Esophagus muscularis mucosa (tissue), 4 donors: ENCODE results near the gene SLC38A8.

ENCODE experiments used
- EP300 ChIP-seq: sonication (generic); formaldehyde crosslinking; IDR thresholded peaks from one replicate; pipeline ENCODE4 v1.6.1; 2017; ENCODE audit warnings: antibody characterized with exemption
- POLR2A ChIP-seq: fragments of 450-650 bp; IDR thresholded peaks from one replicate; pipeline ENCODE4 v1.6.1; 2017; ENCODE audit warnings: antibody characterized with exemption, moderate library complexity, mild to moderate bottlenecking, low read depth
- POLR2AphosphoS5 ChIP-seq, 2 donors: sonication (generic); formaldehyde crosslinking; IDR thresholded peaks; one replicate each; pipeline ENCODE4 v1.6.1; 2017; ENCODE audit warnings: antibody characterized with exemption in 2 of 2
- TF ChIP-seq, protein P1 (sequence below), 3 experiments: fragments of 200-600 bp in 2 of 3; fragments of 450-650 bp in 1 of 3; sonication (generic) in 2 of 3; IDR thresholded peaks; one replicate each; pipeline ENCODE4 v1.5.1; 2017 to 2019; ENCODE audit warnings: antibody characterized with exemption in 3 of 3, mild to moderate bottlenecking in 2 of 3, moderate library complexity in 1 of 3

DNA sequence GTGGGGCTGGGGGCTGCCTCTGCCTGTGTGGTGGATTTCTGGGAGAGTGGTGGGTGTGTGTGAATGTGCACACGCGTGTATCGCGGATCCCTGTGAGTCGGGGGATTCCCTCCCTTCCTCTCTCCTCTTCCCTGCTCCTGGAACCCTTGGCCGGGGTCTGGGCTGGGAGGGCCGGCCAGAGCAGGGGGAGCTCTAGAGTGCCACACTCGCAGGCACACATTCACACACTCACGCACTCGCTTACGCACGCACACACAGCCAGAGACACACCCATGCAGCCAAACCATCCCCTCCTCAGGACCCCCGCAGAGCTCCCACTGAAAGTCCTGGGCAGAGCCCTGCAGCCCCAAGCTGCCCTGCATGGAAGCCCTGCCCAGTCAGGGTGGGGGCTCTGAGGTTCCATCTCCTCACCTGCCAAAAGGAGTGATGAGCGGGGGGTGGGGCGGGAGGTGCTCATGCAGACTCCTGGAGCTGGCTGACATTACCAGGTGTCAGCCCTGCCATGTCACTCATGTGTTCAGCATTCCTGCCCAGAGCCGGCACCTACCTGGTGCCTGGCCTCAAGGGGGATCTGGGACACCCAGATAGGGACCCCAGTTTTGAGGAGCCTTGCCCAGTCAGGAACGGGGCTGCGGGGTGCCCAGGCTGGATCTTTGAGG is 72.7 kb downstream of the SLC38A8 start:
- TF ChIP-seq POLR2A = no peak
- TF ChIP-seq, protein P1, sequence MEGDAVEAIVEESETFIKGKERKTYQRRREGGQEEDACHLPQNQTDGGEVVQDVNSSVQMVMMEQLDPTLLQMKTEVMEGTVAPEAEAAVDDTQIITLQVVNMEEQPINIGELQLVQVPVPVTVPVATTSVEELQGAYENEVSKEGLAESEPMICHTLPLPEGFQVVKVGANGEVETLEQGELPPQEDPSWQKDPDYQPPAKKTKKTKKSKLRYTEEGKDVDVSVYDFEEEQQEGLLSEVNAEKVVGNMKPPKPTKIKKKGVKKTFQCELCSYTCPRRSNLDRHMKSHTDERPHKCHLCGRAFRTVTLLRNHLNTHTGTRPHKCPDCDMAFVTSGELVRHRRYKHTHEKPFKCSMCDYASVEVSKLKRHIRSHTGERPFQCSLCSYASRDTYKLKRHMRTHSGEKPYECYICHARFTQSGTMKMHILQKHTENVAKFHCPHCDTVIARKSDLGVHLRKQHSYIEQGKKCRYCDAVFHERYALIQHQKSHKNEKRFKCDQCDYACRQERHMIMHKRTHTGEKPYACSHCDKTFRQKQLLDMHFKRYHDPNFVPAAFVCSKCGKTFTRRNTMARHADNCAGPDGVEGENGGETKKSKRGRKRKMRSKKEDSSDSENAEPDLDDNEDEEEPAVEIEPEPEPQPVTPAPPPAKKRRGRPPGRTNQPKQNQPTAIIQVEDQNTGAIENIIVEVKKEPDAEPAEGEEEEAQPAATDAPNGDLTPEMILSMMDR (IDR thresholded peaks at IDR 0.05) = no peak
- no peak for TF ChIP-seq POLR2AphosphoS5 (IDR thresholded peaks at IDR 0.05)
- no peak for TF ChIP-seq EP300
